ENCODE results near the gene G6PC1. TPM values are rescaled to one million over a fixed set of nuclear protein-coding genes. Genes with fewer than 3 reads are reported as not detected.

The G6PC1 gene
- total and polyA plus RNA-seq, 2 of the 13 experiments (the other 11 are each of a cell fraction or from before 2014, with no cell fraction given) = 1.7 to 37.9 TPM

DNA sequence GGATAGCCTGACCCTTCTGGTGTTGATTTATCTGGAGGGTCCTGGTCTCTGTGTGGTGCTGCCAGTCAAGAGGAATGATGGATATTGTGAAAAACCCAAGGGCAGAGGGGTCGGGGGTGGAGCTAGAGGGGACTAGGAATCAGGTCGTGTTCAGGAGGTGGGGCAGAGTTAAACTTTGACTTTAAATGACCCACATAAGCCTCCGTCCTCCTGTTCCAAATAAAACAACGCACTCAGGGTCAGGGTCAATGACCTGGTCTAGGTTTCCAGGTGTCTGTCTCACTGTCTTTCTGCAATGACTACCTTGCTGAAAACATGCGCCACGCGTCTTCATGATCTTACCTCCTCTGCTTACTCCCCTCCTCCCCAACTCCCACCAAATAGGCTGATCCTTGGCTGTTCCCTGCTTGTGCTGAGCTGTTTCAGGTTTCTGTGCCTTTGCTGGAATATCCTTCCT is 34.9 kb upstream of the G6PC1 start (continued):
- no peak for TF ChIP-seq ZNF350 (CRISPR knock-in tag; IDR thresholded peaks at IDR 0.05; ENCODE audit: borderline replicate concordance, low read depth)
- no peak for TF ChIP-seq TBP (CRISPR knock-in tag; IDR thresholded peaks at IDR 0.05)
- no peak for TF ChIP-seq BCL3 (CRISPR knock-in tag; IDR thresholded peaks at IDR 0.05)
- no peak for TF ChIP-seq ZNF101 (CRISPR knock-in tag; IDR thresholded peaks at IDR 0.05; ENCODE audit: borderline replicate concordance, low read depth)
- TF ChIP-seq ZBTB21 (CRISPR knock-in tag; IDR thresholded peaks at IDR 0.05) = no peak
- TF ChIP-seq ZNF205 (CRISPR knock-in tag; IDR thresholded peaks at IDR 0.05) = no peak
- TF ChIP-seq ZMAT3 (CRISPR knock-in tag; conservative IDR thresholded peaks at IDR 0.05) = no peak
- no peak; the same call in 1 of the 2 replicates for TF ChIP-seq EED (CRISPR knock-in tag; IDR thresholded peaks at IDR 0.05)
- no peak for TF ChIP-seq ATF3 (CRISPR knock-in tag; IDR thresholded peaks at IDR 0.05)
- TF ChIP-seq ZFX (CRISPR knock-in tag; IDR thresholded peaks at IDR 0.05; ENCODE audit: low read depth) = no peak
- no peak for TF ChIP-seq ZNF709 (CRISPR knock-in tag; IDR thresholded peaks at IDR 0.05)
- no peak for TF ChIP-seq ZNF264 (CRISPR knock-in tag; IDR thresholded peaks at IDR 0.05)
- TF ChIP-seq, protein P1, sequence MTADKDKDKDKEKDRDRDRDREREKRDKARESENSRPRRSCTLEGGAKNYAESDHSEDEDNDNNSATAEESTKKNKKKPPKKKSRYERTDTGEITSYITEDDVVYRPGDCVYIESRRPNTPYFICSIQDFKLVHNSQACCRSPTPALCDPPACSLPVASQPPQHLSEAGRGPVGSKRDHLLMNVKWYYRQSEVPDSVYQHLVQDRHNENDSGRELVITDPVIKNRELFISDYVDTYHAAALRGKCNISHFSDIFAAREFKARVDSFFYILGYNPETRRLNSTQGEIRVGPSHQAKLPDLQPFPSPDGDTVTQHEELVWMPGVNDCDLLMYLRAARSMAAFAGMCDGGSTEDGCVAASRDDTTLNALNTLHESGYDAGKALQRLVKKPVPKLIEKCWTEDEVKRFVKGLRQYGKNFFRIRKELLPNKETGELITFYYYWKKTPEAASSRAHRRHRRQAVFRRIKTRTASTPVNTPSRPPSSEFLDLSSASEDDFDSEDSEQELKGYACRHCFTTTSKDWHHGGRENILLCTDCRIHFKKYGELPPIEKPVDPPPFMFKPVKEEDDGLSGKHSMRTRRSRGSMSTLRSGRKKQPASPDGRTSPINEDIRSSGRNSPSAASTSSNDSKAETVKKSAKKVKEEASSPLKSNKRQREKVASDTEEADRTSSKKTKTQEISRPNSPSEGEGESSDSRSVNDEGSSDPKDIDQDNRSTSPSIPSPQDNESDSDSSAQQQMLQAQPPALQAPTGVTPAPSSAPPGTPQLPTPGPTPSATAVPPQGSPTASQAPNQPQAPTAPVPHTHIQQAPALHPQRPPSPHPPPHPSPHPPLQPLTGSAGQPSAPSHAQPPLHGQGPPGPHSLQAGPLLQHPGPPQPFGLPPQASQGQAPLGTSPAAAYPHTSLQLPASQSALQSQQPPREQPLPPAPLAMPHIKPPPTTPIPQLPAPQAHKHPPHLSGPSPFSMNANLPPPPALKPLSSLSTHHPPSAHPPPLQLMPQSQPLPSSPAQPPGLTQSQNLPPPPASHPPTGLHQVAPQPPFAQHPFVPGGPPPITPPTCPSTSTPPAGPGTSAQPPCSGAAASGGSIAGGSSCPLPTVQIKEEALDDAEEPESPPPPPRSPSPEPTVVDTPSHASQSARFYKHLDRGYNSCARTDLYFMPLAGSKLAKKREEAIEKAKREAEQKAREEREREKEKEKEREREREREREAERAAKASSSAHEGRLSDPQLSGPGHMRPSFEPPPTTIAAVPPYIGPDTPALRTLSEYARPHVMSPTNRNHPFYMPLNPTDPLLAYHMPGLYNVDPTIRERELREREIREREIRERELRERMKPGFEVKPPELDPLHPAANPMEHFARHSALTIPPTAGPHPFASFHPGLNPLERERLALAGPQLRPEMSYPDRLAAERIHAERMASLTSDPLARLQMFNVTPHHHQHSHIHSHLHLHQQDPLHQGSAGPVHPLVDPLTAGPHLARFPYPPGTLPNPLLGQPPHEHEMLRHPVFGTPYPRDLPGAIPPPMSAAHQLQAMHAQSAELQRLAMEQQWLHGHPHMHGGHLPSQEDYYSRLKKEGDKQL (CRISPR knock-in tag; IDR thresholded peaks at IDR 0.05; ENCODE audit: low read depth) = peak; percentile 66
- TF ChIP-seq TBX3 (IDR thresholded peaks at IDR 0.05; ENCODE audit: borderline replicate concordance) = no peak
- TF ChIP-seq ZNF430 (CRISPR knock-in tag; IDR thresholded peaks at IDR 0.05) = no peak
- TF ChIP-seq, protein P2, sequence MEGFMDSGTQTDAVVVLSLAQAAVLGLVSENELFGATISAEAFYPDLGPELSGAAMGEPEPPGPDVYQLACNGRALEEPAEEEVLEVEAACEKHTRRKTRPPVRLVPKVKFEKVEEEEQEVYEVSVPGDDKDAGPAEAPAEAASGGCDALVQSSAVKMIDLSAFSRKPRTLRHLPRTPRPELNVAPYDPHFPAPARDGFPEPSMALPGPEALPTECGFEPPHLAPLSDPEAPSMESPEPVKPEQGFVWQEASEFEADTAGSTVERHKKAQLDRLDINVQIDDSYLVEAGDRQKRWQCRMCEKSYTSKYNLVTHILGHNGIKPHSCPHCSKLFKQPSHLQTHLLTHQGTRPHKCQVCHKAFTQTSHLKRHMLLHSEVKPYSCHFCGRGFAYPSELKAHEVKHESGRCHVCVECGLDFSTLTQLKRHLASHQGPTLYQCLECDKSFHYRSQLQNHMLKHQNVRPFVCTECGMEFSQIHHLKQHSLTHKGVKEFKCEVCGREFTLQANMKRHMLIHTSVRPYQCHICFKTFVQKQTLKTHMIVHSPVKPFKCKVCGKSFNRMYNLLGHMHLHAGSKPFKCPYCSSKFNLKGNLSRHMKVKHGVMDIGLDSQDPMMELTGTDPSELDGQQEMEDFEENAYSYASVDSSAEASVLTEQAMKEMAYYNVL (CRISPR knock-in tag; IDR thresholded peaks at IDR 0.05; ENCODE audit: borderline replicate concordance) = peak; percentile 83; the same call in 1 of the 2 replicates
- TF ChIP-seq ZBTB2 (CRISPR knock-in tag; IDR thresholded peaks at IDR 0.05; ENCODE audit: low read depth) = no peak
- TF ChIP-seq GATA4 (IDR thresholded peaks at IDR 0.05; ENCODE audit: borderline replicate concordance, low read depth) = no peak

Data from HepG2 (cell line).